ENCODE results near the gene EPS15.
A peak's percentile ranks its signal among the peaks of the same experiment; 100 is the strongest.
"Not testable (repeated sequence)": the region's sequence is repeated elsewhere in the genome, so short reads cannot be mapped to it uniquely, and the experiment has no call there.

Gene EPS15

GRCh38 chr1:51448844-51449454, 70.1 kb downstream of the EPS15 start:
- H3K27ac Mint-ChIP-seq, result peak overlapping the region; percentile 73
- ATAC-seq (ENCODE audit: low read depth); H3K9me3 Mint-ChIP-seq; H3K4me3 Mint-ChIP-seq; H3K4me1 Mint-ChIP-seq; H3K27me3 Mint-ChIP-seq; DNase-seq (ENCODE audit: low spot score in 2 of 2): not testable (repeated sequence)
- H3K36me3 Mint-ChIP-seq, result peaks cover 19% of the 10 kb centered on the region

GRCh38 chr1:51445351-51446090, 73.5 kb downstream of the EPS15 start:
- Mint-ChIP-seq H3K27ac (no peak overlapping the region), H3K36me3 (peaks cover 28% of the 10 kb centered on the region), H3K4me3 (no peak overlapping the region), H3K4me1 (peaks cover 8% of the 10 kb centered on the region), H3K9me3 (no peaks in the 10 kb centered on the region), H3K27me3 (no peaks in the 10 kb centered on the region)
- ATAC-seq (ENCODE audit: low read depth) (no peak), DNase-seq (ENCODE audit: low spot score in 2 of 2) (no peak)

GRCh38 chr1:51444534-51445192, 74.4 kb downstream of the EPS15 start:
- H3K9me3 Mint-ChIP-seq, result no peaks in the 10 kb centered on the region
- DNase-seq (ENCODE audit: low spot score in 2 of 2) (no peak), ATAC-seq (ENCODE audit: low read depth) (no peak)
- H3K36me3 Mint-ChIP-seq, result peaks cover 28% of the 10 kb centered on the region
- peaks cover 8% of the 10 kb centered on the region for H3K4me1 Mint-ChIP-seq
- H3K4me3 Mint-ChIP-seq, result no peak overlapping the region
- peak overlapping the region; percentile 35 for H3K27ac Mint-ChIP-seq
- H3K27me3 Mint-ChIP-seq, result no peaks in the 10 kb centered on the region

GRCh38 chr1:51444096-51444495, 75.0 kb downstream of the EPS15 start:
- ATAC-seq (ENCODE audit: low read depth) (no peak), DNase-seq (ENCODE audit: low spot score in 2 of 2) (no peak)
- no peak overlapping the region for H3K4me3 Mint-ChIP-seq
- H3K27ac Mint-ChIP-seq, result no peak overlapping the region
- peaks cover 6% of the 10 kb centered on the region for H3K4me1 Mint-ChIP-seq
- H3K27me3 Mint-ChIP-seq, result no peaks in the 10 kb centered on the region
- H3K36me3 Mint-ChIP-seq, result peaks cover 25% of the 10 kb centered on the region
- no peaks in the 10 kb centered on the region for H3K9me3 Mint-ChIP-seq

- Mint-ChIP-seq H3K9me3 (no peaks in the 10 kb centered on the region), H3K27me3 (no peaks in the 10 kb centered on the region), H3K4me3 (no peak overlapping the region), H3K4me1 (peaks cover 5% of the 10 kb centered on the region), H3K36me3 (peaks cover 28% of the 10 kb centered on the region), H3K27ac (no peak overlapping the region)
- no peak for ATAC-seq (ENCODE audit: low read depth)
- DNase-seq (ENCODE audit: low spot score in 2 of 2), result no peak
Observed at GRCh38 chr1:51443555-51443954, 75.5 kb downstream of the EPS15 start.

GRCh38 chr1:51442616-51443015, 76.5 kb downstream of the EPS15 start:
- no peaks in the 10 kb centered on the region for H3K27me3 Mint-ChIP-seq
- H3K27ac Mint-ChIP-seq, result peak overlapping the region; percentile 55
- DNase-seq (ENCODE audit: low spot score in 2 of 2) (no peak), ATAC-seq (ENCODE audit: low read depth) (no peak)
- H3K9me3 Mint-ChIP-seq, result no peaks in the 10 kb centered on the region
- H3K4me3 Mint-ChIP-seq, result no peak overlapping the region
- H3K36me3 Mint-ChIP-seq, result peaks cover 28% of the 10 kb centered on the region
- peaks cover 1% of the 10 kb centered on the region for H3K4me1 Mint-ChIP-seq

GRCh38 chr1:51442198-51442597, 76.9 kb downstream of the EPS15 start:
- Mint-ChIP-seq H3K27me3 (no peaks in the 10 kb centered on the region), H3K27ac (peak overlapping the region; percentile 55), H3K36me3 (peaks cover 28% of the 10 kb centered on the region), H3K4me3 (no peak overlapping the region), H3K9me3 (no peaks in the 10 kb centered on the region), H3K4me1 (no peaks in the 10 kb centered on the region)
- ATAC-seq (ENCODE audit: low read depth), result no peak
- no peak for DNase-seq (ENCODE audit: low spot score in 2 of 2)

GRCh38 chr1:51439895-51440294, 79.2 kb downstream of the EPS15 start:
- no peaks in the 10 kb centered on the region for H3K9me3 Mint-ChIP-seq
- no peak overlapping the region for H3K4me3 Mint-ChIP-seq
- H3K27me3 Mint-ChIP-seq, result no peaks in the 10 kb centered on the region
- ATAC-seq (ENCODE audit: low read depth) (no peak), DNase-seq (ENCODE audit: low spot score in 2 of 2) (no peak)
- peaks cover 34% of the 10 kb centered on the region for H3K36me3 Mint-ChIP-seq
- H3K4me1 Mint-ChIP-seq, result peaks cover 3% of the 10 kb centered on the region
- no peak overlapping the region for H3K27ac Mint-ChIP-seq

GRCh38 chr1:51439053-51439452, 80.0 kb downstream of the EPS15 start:
- no peak overlapping the region for H3K4me3 Mint-ChIP-seq
- H3K4me1 Mint-ChIP-seq, result peaks cover 8% of the 10 kb centered on the region

GRCh38 chr1:51437391-51437790, 81.7 kb downstream of the EPS15 start:
- Mint-ChIP-seq H3K4me1 (peaks cover 16% of the 10 kb centered on the region), H3K36me3 (peaks cover 39% of the 10 kb centered on the region)
- not testable (repeated sequence) for ATAC-seq (ENCODE audit: low read depth); H3K27me3 Mint-ChIP-seq; H3K9me3 Mint-ChIP-seq; H3K27ac Mint-ChIP-seq; H3K4me3 Mint-ChIP-seq; DNase-seq (ENCODE audit: low spot score in 2 of 2)

More at GRCh38 chr1:51439053-51439452, 80.0 kb downstream of the EPS15 start:
- ATAC-seq (ENCODE audit: low read depth) (no peak), DNase-seq (ENCODE audit: low spot score in 2 of 2) (no peak)
- peak overlapping the region; percentile 20 for H3K27ac Mint-ChIP-seq
- no peaks in the 10 kb centered on the region for H3K27me3 Mint-ChIP-seq
- peaks cover 36% of the 10 kb centered on the region for H3K36me3 Mint-ChIP-seq
- no peaks in the 10 kb centered on the region for H3K9me3 Mint-ChIP-seq

GRCh38 chr1:51435878-51436277, 83.2 kb downstream of the EPS15 start:
- Mint-ChIP-seq H3K4me3 (no peak overlapping the region), H3K4me1 (peaks cover 16% of the 10 kb centered on the region), H3K9me3 (no peaks in the 10 kb centered on the region), H3K36me3 (peaks cover 34% of the 10 kb centered on the region), H3K27me3 (no peaks in the 10 kb centered on the region), H3K27ac (peak overlapping the region; percentile 33)
- no peak for DNase-seq (ENCODE audit: low spot score in 2 of 2)
- ATAC-seq (ENCODE audit: low read depth), result no peak

GRCh38 chr1:51433972-51434510, 85.0 kb downstream of the EPS15 start:
- H3K27ac Mint-ChIP-seq, result peak overlapping the region; percentile 77
- no peak for ATAC-seq (ENCODE audit: low read depth)
- DNase-seq (ENCODE audit: low spot score in 2 of 2), result no peak
- no peaks in the 10 kb centered on the region for H3K9me3 Mint-ChIP-seq
- H3K4me3 Mint-ChIP-seq, result no peak overlapping the region
- peaks cover 19% of the 10 kb centered on the region for H3K4me1 Mint-ChIP-seq
- no peaks in the 10 kb centered on the region for H3K27me3 Mint-ChIP-seq
- H3K36me3 Mint-ChIP-seq, result peaks cover 33% of the 10 kb centered on the region

GRCh38 chr1:51433269-51433971, 85.6 kb downstream of the EPS15 start:
- DNase-seq (ENCODE audit: low spot score in 2 of 2) (no peak), ATAC-seq (ENCODE audit: low read depth) (no peak)
- H3K9me3 Mint-ChIP-seq, result no peaks in the 10 kb centered on the region
- no peaks in the 10 kb centered on the region for H3K27me3 Mint-ChIP-seq
- H3K4me3 Mint-ChIP-seq, result no peak overlapping the region
- peaks cover 33% of the 10 kb centered on the region for H3K36me3 Mint-ChIP-seq
- H3K27ac Mint-ChIP-seq, result peak overlapping the region; percentile 77
- peaks cover 19% of the 10 kb centered on the region for H3K4me1 Mint-ChIP-seq

- no peak overlapping the region for H3K27ac Mint-ChIP-seq
- H3K27me3 Mint-ChIP-seq, result no peaks in the 10 kb centered on the region
- ATAC-seq (ENCODE audit: low read depth), result no peak
- DNase-seq (ENCODE audit: low spot score in 2 of 2), result no peak
- peaks cover 44% of the 10 kb centered on the region for H3K36me3 Mint-ChIP-seq
- H3K4me1 Mint-ChIP-seq, result peaks cover 20% of the 10 kb centered on the region
- H3K9me3 Mint-ChIP-seq, result peaks cover 1% of the 10 kb centered on the region
- H3K4me3 Mint-ChIP-seq, result no peak overlapping the region
Observed at GRCh38 chr1:51432146-51432545, 86.9 kb downstream of the EPS15 start.

All from memory B cell (primary cell).